CD4-positive, alpha-beta T cell treated with Interleukin-4 for 1 hour (primary cell): ENCODE measurements around the gene NPFFR1.

Experiments used
- DNase-seq, 2 donors: peaks; one replicate each; pipeline ENCODE4 v3.0.0-alpha.2; 2020 to 2022

NPFFR1 gene

DNA sequence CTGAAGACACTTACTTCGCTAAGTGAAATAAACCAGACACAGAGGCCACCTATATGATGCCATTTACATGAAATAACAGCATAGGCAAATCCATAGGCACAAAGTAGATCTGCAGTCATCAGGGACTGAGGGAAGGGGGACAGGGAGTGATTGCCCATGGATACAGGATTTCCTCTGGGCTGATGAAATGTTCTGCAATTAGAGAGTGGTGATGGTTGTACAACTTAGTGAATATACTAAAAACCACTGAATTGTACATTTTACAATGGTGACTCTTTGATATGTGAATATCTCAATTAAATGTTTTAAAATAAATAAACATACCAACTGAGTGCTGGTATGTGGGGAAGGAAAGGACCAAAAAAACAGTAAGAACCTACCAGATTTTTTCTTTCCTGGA lies 70.9 kb downstream of the NPFFR1 start:
- DNase-seq: no peak

DNA sequence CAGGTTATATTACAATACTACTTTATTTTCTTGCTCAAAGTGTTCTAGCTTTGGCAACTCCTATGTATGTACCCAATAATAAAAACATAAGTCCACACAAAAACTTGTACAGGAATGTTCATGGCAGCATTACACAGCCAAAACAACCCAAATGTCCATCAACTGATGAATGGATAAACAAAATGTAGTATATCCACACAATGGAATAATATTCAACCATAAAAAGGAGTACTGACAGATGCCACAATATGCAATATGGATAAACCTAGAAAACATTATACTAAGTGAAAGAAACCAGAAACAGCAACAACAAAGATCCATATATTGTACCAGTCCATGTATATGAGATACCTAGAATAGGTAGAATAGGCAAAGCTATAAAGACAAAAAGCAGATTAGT lies 71.5 kb downstream of the NPFFR1 start:
- no peak for DNase-seq

DNA sequence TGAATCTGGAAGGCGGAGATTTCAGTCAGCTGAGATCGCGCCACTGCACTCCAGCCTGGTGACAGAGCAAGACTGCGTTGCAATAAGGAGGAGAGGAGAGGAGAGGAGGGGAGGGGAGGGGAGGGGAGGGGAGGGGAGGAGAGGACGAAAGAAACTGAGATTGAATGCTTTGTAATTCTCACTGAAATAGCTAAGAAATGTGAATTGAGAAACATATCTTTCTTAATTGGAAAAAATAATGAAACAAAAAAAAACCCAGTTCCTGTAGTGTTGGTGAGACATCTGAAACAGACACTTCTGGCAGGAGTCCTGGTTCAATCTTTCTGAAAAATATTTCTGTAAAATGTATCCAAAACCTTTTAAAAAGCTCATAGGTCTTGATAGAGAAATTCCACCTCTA lies 77.0 kb downstream of the NPFFR1 start:
- DNase-seq: no peak

DNA sequence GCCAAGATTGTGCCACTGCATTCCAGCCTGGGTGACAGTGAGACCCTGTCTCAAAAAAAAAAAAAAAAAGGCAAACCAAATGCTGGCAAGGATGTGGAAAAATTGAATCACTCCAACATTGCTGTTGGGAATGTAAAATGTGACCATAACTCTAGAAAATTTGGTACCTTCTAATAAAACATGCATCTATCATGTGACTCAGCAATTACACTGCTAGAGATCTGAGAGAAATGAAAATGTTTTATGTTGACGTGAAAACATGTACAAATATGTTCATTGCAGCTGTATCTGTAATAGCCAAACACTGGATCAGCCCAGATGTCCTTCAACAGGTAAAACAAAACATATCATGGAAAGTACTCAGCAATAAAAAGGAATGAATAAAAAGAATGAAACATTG lies 82.7 kb downstream of the NPFFR1 start:
- DNase-seq: no peak

DNA sequence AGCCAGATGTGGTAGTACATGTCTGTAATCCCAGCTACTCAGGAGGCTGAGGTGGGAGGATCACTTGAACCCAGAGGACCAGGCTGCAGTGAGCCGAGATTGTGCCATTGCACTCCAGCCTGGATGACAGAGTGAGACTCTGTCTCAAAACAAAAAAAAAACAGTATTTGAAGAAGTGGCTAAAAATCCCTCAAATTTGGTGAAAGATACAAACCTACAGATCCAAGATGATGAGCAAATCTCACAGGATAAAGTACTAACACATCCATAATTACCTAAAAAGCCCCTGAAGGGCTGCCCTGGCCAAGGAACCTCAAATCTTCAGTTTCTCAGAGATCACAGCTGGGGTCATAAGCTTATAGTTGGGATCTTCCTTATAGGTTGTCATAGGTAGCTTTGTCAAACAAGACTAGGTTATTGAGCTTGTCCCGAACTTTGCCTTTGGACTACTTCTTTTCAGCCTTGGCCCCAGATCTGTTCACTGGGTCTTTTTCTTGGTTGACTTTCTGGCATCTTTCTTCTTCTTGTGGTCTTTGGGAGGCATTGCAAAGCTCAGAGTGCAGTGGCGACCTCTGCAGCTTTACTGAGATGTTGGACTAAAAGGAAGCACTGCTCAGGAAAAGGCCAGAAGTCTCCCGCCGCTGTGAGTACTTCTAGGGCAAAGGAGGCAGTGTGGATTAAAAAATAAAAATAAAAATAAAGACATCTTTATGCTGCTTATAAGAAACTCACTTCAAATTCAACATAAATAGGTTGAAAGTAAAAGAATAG lies 84.9 kb downstream of the NPFFR1 start:
- peak in 1 of 2 donors; percentile 25 for DNase-seq
